Left ventricle myocardium inferior (tissue), 1 donor: ENCODE measurements around the gene GDF7. TPM values are rescaled to one million over a fixed set of nuclear protein-coding genes. Genes with fewer than 3 reads are reported as not detected.

ENCODE experiments used
- DNase-seq: peaks from one replicate; pipeline ENCODE4 v3.0.0-alpha.2; 2020
- H3K27ac ChIP-seq: fragments of 200-600 bp; replicated peaks from 2 replicates; pipeline ENCODE4 v1.8.0; 2021
- H3K27me3 ChIP-seq: fragments of 200-600 bp; 2 replicates; pipeline ENCODE4 v1.8.0; 2021; ENCODE audit warnings: low read depth
- H3K36me3 ChIP-seq: fragments of 200-600 bp; 2 replicates; pipeline ENCODE4 v1.8.0; 2021
- H3K4me1 ChIP-seq: fragments of 200-600 bp; 2 replicates; pipeline ENCODE4 v1.8.0; 2021
- H3K4me3 ChIP-seq: fragments of 200-600 bp; 2 replicates; pipeline ENCODE4 v1.8.0; 2021; ENCODE audit warnings: mild to moderate bottlenecking, moderate library complexity
- H3K9me3 ChIP-seq: fragments of 200-600 bp; replicated peaks from 2 replicates; pipeline ENCODE4 v1.8.0; 2021
- CTCF ChIP-seq: fragments of 200-600 bp; IDR thresholded peaks from 2 replicates; pipeline ENCODE4 v1.8.0; 2021; ENCODE audit warnings: antibody characterized with exemption, mild to moderate bottlenecking, borderline replicate concordance
- intact Hi-C: fragments of 100-400 bp; cut with micrococcal nuclease; formaldehyde crosslinking; loops from one replicate; pipeline ENCODE4 v1.11.0; 2022
- total RNA-seq: library from RNA; stranded (reverse); fragmentation: NEBNext Ultra II Directional; extraction: Animal tissue kit (Norgen Biotek cat#: 25700); gene quantifications from one replicate; pipeline ENCODE4 v1.2.1, GENCODE V29; 2021
- donor health status: DM: no; HTN: yes; CAD: no; lungs with severe emphysema.

Gene GDF7
- total RNA-seq, 1 donor from 2014 or later: 0.58 TPM

GRCh38 chr2:20677301-20678085, 10.5 kb downstream of the GDF7 start:
- H3K27me3 ChIP-seq: peaks cover 22% of the 10 kb centered on the region
- TF ChIP-seq CTCF: peak; percentile 6
- peaks cover 13% of the 10 kb centered on the region for H3K36me3 ChIP-seq
- no peaks in the 10 kb centered on the region for H3K9me3 ChIP-seq
- H3K27ac ChIP-seq: peak overlapping the region; percentile 73
- H3K4me1 ChIP-seq: peaks cover 36% of the 10 kb centered on the region
- DNase-seq: no peak
- H3K4me3 ChIP-seq: no peak overlapping the region
- intact Hi-C loops: no loop called here

GRCh38 chr2:20678086-20678395, 11.1 kb downstream of the GDF7 start:
- Histone ChIP-seq H3K4me3 (no peak overlapping the region), H3K27ac (no peak overlapping the region), H3K9me3 (no peaks in the 10 kb centered on the region), H3K27me3 (peaks cover 16% of the 10 kb centered on the region), H3K36me3 (peaks cover 13% of the 10 kb centered on the region), H3K4me1 (peaks cover 36% of the 10 kb centered on the region)
- no peak for TF ChIP-seq CTCF
- intact Hi-C loops: no loop called here
- DNase-seq: no peak

- DNase-seq: no peak
- no peak overlapping the region for H3K27ac ChIP-seq
- H3K4me1 ChIP-seq: peaks cover 36% of the 10 kb centered on the region
- peaks cover 9% of the 10 kb centered on the region for H3K27me3 ChIP-seq
- no peaks in the 10 kb centered on the region for H3K9me3 ChIP-seq
- intact Hi-C loops: no loop called here
- no peak overlapping the region for H3K4me3 ChIP-seq
- TF ChIP-seq CTCF: no peak
- peaks cover 13% of the 10 kb centered on the region for H3K36me3 ChIP-seq
Observed at GRCh38 chr2:20678780-20679179, 11.8 kb downstream of the GDF7 start.

- no peak for TF ChIP-seq CTCF
- Histone ChIP-seq H3K27ac (no peak overlapping the region), H3K36me3 (peaks cover 28% of the 10 kb centered on the region), H3K4me3 (no peak overlapping the region), H3K4me1 (peaks cover 15% of the 10 kb centered on the region), H3K9me3 (no peaks in the 10 kb centered on the region), H3K27me3 (no peaks in the 10 kb centered on the region)
- no peak for DNase-seq
- intact Hi-C loops: no loop called here
Observed at GRCh38 chr2:20680744-20681375, 13.9 kb downstream of the GDF7 start.

GRCh38 chr2:20682167-20682920, 15.4 kb downstream of the GDF7 start:
- Histone ChIP-seq H3K4me3 (no peak overlapping the region), H3K4me1 (peaks cover 5% of the 10 kb centered on the region), H3K9me3 (no peaks in the 10 kb centered on the region), H3K27me3 (no peaks in the 10 kb centered on the region), H3K36me3 (peaks cover 43% of the 10 kb centered on the region), H3K27ac (no peak overlapping the region)
- intact Hi-C loops: no loop called here
- TF ChIP-seq CTCF: peak; percentile 55
- no peak for DNase-seq
